SK-N-SH treated with all-trans-retinoic acid at 6 μM for 48 hours (cell line): ENCODE results near the gene LIPN.

Source experiments
- ATAC-seq: fragments of 200-7000 bp; cut with Tn5 transposase; 3 replicates; pipeline ENCODE4 v1.9.1; 2020; ENCODE audit warnings: mild to moderate bottlenecking, moderate library complexity
- ARNTL ChIP-seq: fragments of 450-650 bp; formaldehyde crosslinking; IDR thresholded peaks from 2 replicates; pipeline ENCODE4 v1.5.0; 2020; ENCODE audit warnings: low read depth, mild to moderate bottlenecking, moderate library complexity, borderline replicate concordance
- CREB5 ChIP-seq: fragments of 250-450 bp; sonication (Bioruptor Pico); IDR thresholded peaks from 2 replicates; pipeline ENCODE4 v1.5.1; 2020; ENCODE audit warnings: low read depth, mild to moderate bottlenecking, moderate library complexity
- CSDC2 ChIP-seq: fragments of 250-450 bp; sonication (Bioruptor Pico); IDR thresholded peaks from 2 replicates; pipeline ENCODE4 v1.5.0; 2020; ENCODE audit warnings: mild to moderate bottlenecking, moderate library complexity
- ESRRG ChIP-seq: fragments of 250-450 bp; sonication (Bioruptor Pico); IDR thresholded peaks from 2 replicates; pipeline ENCODE4 v1.6.1; 2021; ENCODE audit warnings: mild to moderate bottlenecking
- GLIS3 ChIP-seq: fragments of 250-450 bp; sonication (Bioruptor Pico); IDR thresholded peaks from 2 replicates; pipeline ENCODE4 v1.5.0; 2020; ENCODE audit warnings: mild to moderate bottlenecking, moderate library complexity
- ISL1 ChIP-seq: fragments of 250-450 bp; sonication (Bioruptor Pico); IDR thresholded peaks from 2 replicates; pipeline ENCODE4 v2.1.2; 2022; ENCODE audit warnings: mild to moderate bottlenecking, moderate library complexity
- OSR1 ChIP-seq: fragments of 250-450 bp; sonication (Bioruptor Pico); IDR thresholded peaks from 2 replicates; pipeline ENCODE4 v1.8.0; 2022; ENCODE audit warnings: moderate library complexity, mild to moderate bottlenecking, inconsistent platforms
- PATZ1 ChIP-seq: fragments of 250-450 bp; sonication (Bioruptor Pico); IDR thresholded peaks from 2 replicates; pipeline ENCODE4 v1.8.0; 2020; ENCODE audit warnings: mild to moderate bottlenecking, moderate library complexity, borderline replicate concordance
- POU6F1 ChIP-seq: fragments of 250-450 bp; sonication (Bioruptor Pico); IDR thresholded peaks from 2 replicates; pipeline ENCODE4 v1.8.0; 2021; ENCODE audit warnings: low read depth, mild to moderate bottlenecking, moderate library complexity, borderline replicate concordance
- PPARA ChIP-seq: fragments of 250-450 bp; sonication (Bioruptor Pico); IDR thresholded peaks from 2 replicates; pipeline ENCODE4 v1.5.0; 2020; ENCODE audit warnings: mild to moderate bottlenecking, borderline replicate concordance
- SNAI2 ChIP-seq: fragments of 250-450 bp; sonication (Bioruptor Pico); IDR thresholded peaks from 2 replicates; pipeline ENCODE4 v1.5.0; 2020; ENCODE audit warnings: mild to moderate bottlenecking, moderate library complexity
- TCF4 ChIP-seq: fragments of 250-450 bp; sonication (Bioruptor Pico); IDR thresholded peaks from 2 replicates; pipeline ENCODE4 v1.8.0; 2021; ENCODE audit warnings: mild to moderate bottlenecking, moderate library complexity, borderline replicate concordance
- TOX ChIP-seq: fragments of 250-450 bp; sonication (Bioruptor Pico); IDR thresholded peaks from 2 replicates; pipeline ENCODE4 v1.8.0; 2021; ENCODE audit warnings: mild to moderate bottlenecking, moderate library complexity, borderline replicate concordance
- TSHZ2 ChIP-seq: fragments of 250-450 bp; sonication (Bioruptor Pico); IDR thresholded peaks from 2 replicates; pipeline ENCODE4 v1.5.0; 2020; ENCODE audit warnings: mild to moderate bottlenecking, moderate library complexity
- ZC3H10 ChIP-seq: fragments of 250-450 bp; sonication (Bioruptor Pico); IDR thresholded peaks from 2 replicates; pipeline ENCODE4 v1.5.1; 2021; ENCODE audit warnings: mild to moderate bottlenecking, moderate library complexity
- ZFP3 ChIP-seq: fragments of 250-450 bp; sonication (Bioruptor Pico); IDR thresholded peaks from 2 replicates; pipeline ENCODE4 v1.5.0; 2020; ENCODE audit warnings: mild to moderate bottlenecking, moderate library complexity
- ZFP30 ChIP-seq: fragments of 450-650 bp; formaldehyde crosslinking; IDR thresholded peaks from 2 replicates; pipeline ENCODE4 v1.5.0; 2022; ENCODE audit warnings: mild to moderate bottlenecking, moderate library complexity
- ZNF565 ChIP-seq: fragments of 450-650 bp; formaldehyde crosslinking; conservative IDR thresholded peaks from 2 replicates; pipeline ENCODE4 v1.5.0; 2020; ENCODE audit warnings: low read depth, mild to moderate bottlenecking, moderate library complexity
- ZNF70 ChIP-seq: fragments of 450-650 bp; formaldehyde crosslinking; IDR thresholded peaks from 2 replicates; pipeline ENCODE4 v1.5.0; 2020; ENCODE audit warnings: mild to moderate bottlenecking, moderate library complexity
- ZNF8 ChIP-seq: fragments of 450-650 bp; formaldehyde crosslinking; IDR thresholded peaks from 2 replicates; pipeline ENCODE4 v1.5.0; 2020; ENCODE audit warnings: mild to moderate bottlenecking, moderate library complexity

LIPN gene

GRCh38 chr10:88802523-88803285, 42.9 kb downstream of the LIPN start, which contains the start of gene LIPM:
Gene LIPM, plus strand, starts transcription at chr10:88802730. Its CDS starts 167 bp downstream, at chr10:88802897.
- TF ChIP-seq POU6F1 (CRISPR knock-in tag) (no peak), TOX (CRISPR knock-in tag) (no peak), PPARA (CRISPR knock-in tag) (no peak), ZFP30 (no peak), GLIS3 (CRISPR knock-in tag) (no peak), ZC3H10 (CRISPR knock-in tag) (no peak), OSR1 (CRISPR knock-in tag) (no peak), TSHZ2 (CRISPR knock-in tag) (no peak), ISL1 (CRISPR knock-in tag) (no peak), TCF4 (CRISPR knock-in tag) (no peak), ZNF70 (CRISPR knock-in tag) (no peak), ESRRG (CRISPR knock-in tag) (no peak), CREB5 (CRISPR knock-in tag) (no peak), ZNF565 (CRISPR knock-in tag) (no peak), ARNTL (CRISPR knock-in tag) (no peak), CSDC2 (CRISPR knock-in tag) (no peak), SNAI2 (CRISPR knock-in tag) (no peak), PATZ1 (CRISPR knock-in tag) (no peak), ZNF8 (CRISPR knock-in tag) (no peak)

GRCh38 chr10:88803641-88804040, 43.8 kb downstream of the LIPN start:
- ATAC-seq: no peak
- no peak for TF ChIP-seq ZC3H10 (CRISPR knock-in tag)
- TF ChIP-seq ZFP3: no peak
- TF ChIP-seq TOX (CRISPR knock-in tag): no peak
- TF ChIP-seq TSHZ2 (CRISPR knock-in tag): no peak

More at GRCh38 chr10:88802523-88803285, 42.9 kb downstream of the LIPN start, which contains the start of gene LIPM:
- no peak for ATAC-seq
